H9 (cell line): ENCODE results near the gene EXD1. TPM values are rescaled to one million over a fixed set of nuclear protein-coding genes. Genes with fewer than 3 reads are reported as not detected.

Experiments used
- DNase-seq: peaks from one replicate; pipeline ENCODE4 v3.0.0-alpha.2; 2017
- H2AFZ ChIP-seq: one replicate; pipeline ENCODE4 v1.6.1; 2013; ENCODE audit warnings: mild to moderate bottlenecking, low read length, control low read depth, moderate library complexity
- H2AK5ac ChIP-seq: 2 replicates; pipeline ENCODE4 v1.6.1; 2013; ENCODE audit warnings: low read length, control low read depth, mixed read lengths; ENCODE audit not compliant: insufficient read length
- H2BK120ac ChIP-seq: one replicate; pipeline ENCODE4 v1.6.1; 2013; ENCODE audit warnings: low read depth, mild to moderate bottlenecking, low read length, control low read depth, inconsistent platforms; ENCODE audit not compliant: poor library complexity, severe bottlenecking
- H2BK12ac ChIP-seq: 2 replicates; pipeline ENCODE4 v1.6.1; 2013; ENCODE audit warnings: low read length, control low read depth, mixed read lengths, low read depth; ENCODE audit not compliant: insufficient read length
- H2BK15ac ChIP-seq: 2 replicates; pipeline ENCODE4 v1.6.1; 2013; ENCODE audit warnings: low read depth, low read length, control low read depth
- H2BK20ac ChIP-seq: one replicate; pipeline ENCODE4 v1.6.1; 2013; ENCODE audit warnings: low read depth, mild to moderate bottlenecking, low read length, control low read depth, inconsistent platforms; ENCODE audit not compliant: poor library complexity, severe bottlenecking
- H2BK5ac ChIP-seq: 2 replicates; pipeline ENCODE4 v1.6.1; 2013; ENCODE audit warnings: low read length, control low read depth, mixed read lengths; ENCODE audit not compliant: insufficient read length
- H3K14ac ChIP-seq: 2 replicates; pipeline ENCODE4 v1.6.1; 2013; ENCODE audit warnings: low read length, control low read depth; ENCODE audit not compliant: insufficient read depth
- H3K18ac ChIP-seq: 2 replicates; pipeline ENCODE4 v1.6.1; 2013; ENCODE audit warnings: low read depth, mild to moderate bottlenecking, mixed read lengths, low read length, control low read depth; ENCODE audit not compliant: insufficient read length
- H3K23ac ChIP-seq: 2 replicates; pipeline ENCODE4 v1.6.1; 2013; ENCODE audit warnings: low read length, control low read depth, mixed read lengths, low read depth; ENCODE audit not compliant: insufficient read length
- H3K23me2 ChIP-seq: 2 replicates; pipeline ENCODE4 v1.6.1; 2013; ENCODE audit warnings: low read depth, mild to moderate bottlenecking, mixed read lengths, low read length, control low read depth; ENCODE audit not compliant: insufficient read length, poor library complexity, severe bottlenecking
- H3K27ac ChIP-seq: 2 replicates; pipeline ENCODE4 v1.5.1; 2013; ENCODE audit warnings: low read length, control low read depth, mixed read lengths, low read depth; ENCODE audit not compliant: insufficient read length
- H3K27me3 ChIP-seq: 2 replicates; pipeline ENCODE4 v1.6.1; 2013; ENCODE audit warnings: low read length, control low read depth, inconsistent platforms; ENCODE audit not compliant: insufficient read depth
- H3K4ac ChIP-seq: 2 replicates; pipeline ENCODE4 v1.6.1; 2013; ENCODE audit warnings: low read depth, mild to moderate bottlenecking, control low read depth, inconsistent platforms, low read length, moderate library complexity
- H3K4me1 ChIP-seq: 2 replicates; pipeline ENCODE4 v1.6.1; 2013; ENCODE audit warnings: low read length, control low read depth, inconsistent platforms; ENCODE audit not compliant: insufficient read depth
- H3K4me2 ChIP-seq: 2 replicates; pipeline ENCODE4 v1.6.1; 2013; ENCODE audit warnings: low read length, control low read depth, mixed read lengths; ENCODE audit not compliant: insufficient read length, insufficient read depth
- H3K56ac ChIP-seq: 2 replicates; pipeline ENCODE4 v1.6.1; 2013; ENCODE audit warnings: low read depth, mild to moderate bottlenecking, mixed read lengths, low read length, control low read depth; ENCODE audit not compliant: insufficient read length
- H3K79me1 ChIP-seq: 2 replicates; pipeline ENCODE4 v1.6.1; 2013; ENCODE audit warnings: low read depth, mild to moderate bottlenecking, moderate library complexity, low read length, control low read depth, inconsistent platforms; ENCODE audit not compliant: insufficient read depth, poor library complexity, severe bottlenecking
- H3K79me2 ChIP-seq: 2 replicates; pipeline ENCODE4 v1.6.1; 2013; ENCODE audit warnings: low read length, control low read depth, inconsistent platforms; ENCODE audit not compliant: insufficient read depth
- H3K9ac ChIP-seq: 2 replicates; pipeline ENCODE4 v1.6.1; 2013; ENCODE audit warnings: low read length, control low read depth, mixed read lengths; ENCODE audit not compliant: insufficient read length; ENCODE audit errors: extremely low read depth
- H3K9me3 ChIP-seq: one replicate; pipeline ENCODE4 v1.6.1; 2013; ENCODE audit warnings: low read depth, low read length, inconsistent platforms; ENCODE audit not compliant: control insufficient read depth
- H3T11ph ChIP-seq: one replicate; pipeline ENCODE4 v1.6.1; 2013; ENCODE audit warnings: mild to moderate bottlenecking, low read length, control low read depth, inconsistent platforms
- H4K20me1 ChIP-seq: one replicate; pipeline ENCODE4 v1.6.1; 2013; ENCODE audit not compliant: control insufficient read depth, insufficient read length, insufficient read depth
- H4K5ac ChIP-seq: 2 replicates; pipeline ENCODE4 v1.6.1; 2013; ENCODE audit warnings: low read depth, mild to moderate bottlenecking, mixed read lengths, low read length, control low read depth; ENCODE audit not compliant: insufficient read length
- H4K8ac ChIP-seq: replicated peaks from 2 replicates; pipeline ENCODE4 v1.6.1; 2013; ENCODE audit warnings: low read length, control low read depth, mixed read lengths, low read depth; ENCODE audit not compliant: insufficient read length
- H4K91ac ChIP-seq: 2 replicates; pipeline ENCODE4 v1.6.1; 2013; ENCODE audit warnings: low read depth, mild to moderate bottlenecking, moderate library complexity, mixed read lengths, low read length, control low read depth; ENCODE audit not compliant: insufficient read length
- H3K27ac Mint-ChIP-seq, 3 experiments: 2 replicates in 2 of 3; 3 replicates in 1 of 3; pipeline ENCODE4 v1.8.0; 2020 to 2021; ENCODE audit warnings: mixed read lengths in 3 of 3, mild to moderate bottlenecking in 1 of 3, moderate library complexity in 1 of 3
- H3K27me3 Mint-ChIP-seq: 2 replicates; pipeline ENCODE4 v1.8.0; 2021; ENCODE audit warnings: low read depth, mild to moderate bottlenecking, moderate library complexity, mixed read lengths
- H3K36me3 Mint-ChIP-seq, 3 experiments: 2 replicates in 2 of 3; 3 replicates in 1 of 3; pipeline ENCODE4 v1.8.0; 2020 to 2021; ENCODE audit warnings: low read depth in 3 of 3, mixed read lengths in 3 of 3; ENCODE audit not compliant: insufficient read depth in 1 of 3
- H3K4me1 Mint-ChIP-seq, 2 experiments: 2 replicates each; pipeline ENCODE4 v1.8.0; 2020; ENCODE audit warnings: mixed read lengths in 2 of 2
- H3K4me3 Mint-ChIP-seq, 2 experiments: 2 replicates in 1 of 2; 3 replicates in 1 of 2; pipeline ENCODE4 v1.8.0; 2020 to 2021; ENCODE audit warnings: mild to moderate bottlenecking in 2 of 2, mixed read lengths in 2 of 2, moderate library complexity in 1 of 2
- H3K9me3 Mint-ChIP-seq, 2 experiments: 2 replicates in 1 of 2; 3 replicates in 1 of 2; pipeline ENCODE4 v1.8.0; 2020; ENCODE audit warnings: mild to moderate bottlenecking in 2 of 2, mixed read lengths in 2 of 2, moderate library complexity in 1 of 2
- CTCF ChIP-seq: fragments of 200-600 bp; sonication (generic); conservative IDR thresholded peaks from 3 replicates; pipeline ENCODE4 v1.8.0; 2021; ENCODE audit warnings: antibody characterized with exemption, mild to moderate bottlenecking
- WGBS: extraction: QIAGEN DNeasy Blood & Tissue Kit; methylation state at CpG from one replicate; pipeline ENCODE4 v1.1.7; 2013; ENCODE audit warnings: missing lambda C conversion rate, low lambda C conversion rate, mixed read lengths; ENCODE audit not compliant: insufficient read length; ENCODE audit errors: extremely low coverage; 5-methylcytosine and 5-hydroxymethylcytosine counted together
- total RNA-seq: library from RNA; stranded (reverse); gene quantifications from 2 replicates; pipeline ENCODE4 v1.2.1, GENCODE V29; 2021

EXD1 gene
- total RNA-seq, 1 experiment from 2014 or later: not detected

GRCh38 chr15:41231422-41232226 lies 1.1 kb upstream of the EXD1 start:
- Histone ChIP-seq H3K27ac (no peak overlapping the region), H2BK15ac (no peak overlapping the region), H4K91ac (no peak overlapping the region), H2AFZ (no peak overlapping the region), H3K9me3 (no peaks in the 10 kb centered on the region), H3K18ac (peak overlapping the region; percentile 55), H4K5ac (no peak overlapping the region), H3K79me1 (no peaks in the 10 kb centered on the region), H3K4me1 (no peaks in the 10 kb centered on the region), H3K23ac (no peak overlapping the region), H2BK5ac (no peak overlapping the region), H4K8ac (no peak overlapping the region), H3K9ac (peak overlapping the region; percentile 62), H2BK120ac (no peak overlapping the region), H3K27me3 (no peaks in the 10 kb centered on the region), H3K14ac (peak overlapping the region; percentile 62; the same call in 1 of the 2 replicates), H3T11ph (no peak overlapping the region), H3K4ac (no peak overlapping the region), H2BK12ac (no peak overlapping the region), H2AK5ac (no peak overlapping the region), H3K56ac (no peak overlapping the region), H3K79me2 (no peaks in the 10 kb centered on the region), H3K23me2 (no peaks in the 10 kb centered on the region), H4K20me1 (no peaks in the 10 kb centered on the region), H3K4me2 (peak overlapping the region; percentile 60), H2BK20ac (no peak overlapping the region)
- H3K4me3 Mint-ChIP-seq: peak overlapping the region; percentile 91 to 92
- WGBS: no CpG with 5 or more reads among the region's 28 CpGs
- no peak for DNase-seq
- H3K36me3 Mint-ChIP-seq: no peaks in the 10 kb centered on the region; a peak in 1 of 7 replicates
- TF ChIP-seq CTCF: no peak
- peak overlapping the region; percentile 82 to 92 (median 84); a peak in 5 of 7 replicates for H3K27ac Mint-ChIP-seq
- peaks cover 13% of the 10 kb centered on the region for H3K27me3 Mint-ChIP-seq
- peaks cover 11 to 15% of the 10 kb centered on the region in 2 experiments; a peak in 3 of 4 replicates for H3K4me1 Mint-ChIP-seq
- peaks cover 0 to 4% of the 10 kb centered on the region in 2 experiments; a peak in 1 of 5 replicates for H3K9me3 Mint-ChIP-seq
